ENCODE measurements around the gene MCCC2.

- TF ChIP-seq, protein P1, sequence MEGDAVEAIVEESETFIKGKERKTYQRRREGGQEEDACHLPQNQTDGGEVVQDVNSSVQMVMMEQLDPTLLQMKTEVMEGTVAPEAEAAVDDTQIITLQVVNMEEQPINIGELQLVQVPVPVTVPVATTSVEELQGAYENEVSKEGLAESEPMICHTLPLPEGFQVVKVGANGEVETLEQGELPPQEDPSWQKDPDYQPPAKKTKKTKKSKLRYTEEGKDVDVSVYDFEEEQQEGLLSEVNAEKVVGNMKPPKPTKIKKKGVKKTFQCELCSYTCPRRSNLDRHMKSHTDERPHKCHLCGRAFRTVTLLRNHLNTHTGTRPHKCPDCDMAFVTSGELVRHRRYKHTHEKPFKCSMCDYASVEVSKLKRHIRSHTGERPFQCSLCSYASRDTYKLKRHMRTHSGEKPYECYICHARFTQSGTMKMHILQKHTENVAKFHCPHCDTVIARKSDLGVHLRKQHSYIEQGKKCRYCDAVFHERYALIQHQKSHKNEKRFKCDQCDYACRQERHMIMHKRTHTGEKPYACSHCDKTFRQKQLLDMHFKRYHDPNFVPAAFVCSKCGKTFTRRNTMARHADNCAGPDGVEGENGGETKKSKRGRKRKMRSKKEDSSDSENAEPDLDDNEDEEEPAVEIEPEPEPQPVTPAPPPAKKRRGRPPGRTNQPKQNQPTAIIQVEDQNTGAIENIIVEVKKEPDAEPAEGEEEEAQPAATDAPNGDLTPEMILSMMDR (IDR thresholded peaks at IDR 0.05) = no peak
- TF ChIP-seq POLR2A (IDR thresholded peaks at IDR 0.05) = no peak
Measured at GRCh38 chr5:71652803-71653543, 65.8 kb downstream of the MCCC2 start.

Data from tibial nerve (tissue), 3 donors.